NCI-H2196 (cell line): ENCODE results near the gene FOXK2.
"Not testable (repeated sequence)": the region's sequence is repeated elsewhere in the genome, so short reads cannot be mapped to it uniquely, and the experiment has no call there.

Experiments
- DNase-seq: peaks from one replicate; lab custom pipeline; 2025; ENCODE audit not compliant: unreplicated experiment; lab: John Stamatoyannopoulos, UW

Gene FOXK2

DNA sequence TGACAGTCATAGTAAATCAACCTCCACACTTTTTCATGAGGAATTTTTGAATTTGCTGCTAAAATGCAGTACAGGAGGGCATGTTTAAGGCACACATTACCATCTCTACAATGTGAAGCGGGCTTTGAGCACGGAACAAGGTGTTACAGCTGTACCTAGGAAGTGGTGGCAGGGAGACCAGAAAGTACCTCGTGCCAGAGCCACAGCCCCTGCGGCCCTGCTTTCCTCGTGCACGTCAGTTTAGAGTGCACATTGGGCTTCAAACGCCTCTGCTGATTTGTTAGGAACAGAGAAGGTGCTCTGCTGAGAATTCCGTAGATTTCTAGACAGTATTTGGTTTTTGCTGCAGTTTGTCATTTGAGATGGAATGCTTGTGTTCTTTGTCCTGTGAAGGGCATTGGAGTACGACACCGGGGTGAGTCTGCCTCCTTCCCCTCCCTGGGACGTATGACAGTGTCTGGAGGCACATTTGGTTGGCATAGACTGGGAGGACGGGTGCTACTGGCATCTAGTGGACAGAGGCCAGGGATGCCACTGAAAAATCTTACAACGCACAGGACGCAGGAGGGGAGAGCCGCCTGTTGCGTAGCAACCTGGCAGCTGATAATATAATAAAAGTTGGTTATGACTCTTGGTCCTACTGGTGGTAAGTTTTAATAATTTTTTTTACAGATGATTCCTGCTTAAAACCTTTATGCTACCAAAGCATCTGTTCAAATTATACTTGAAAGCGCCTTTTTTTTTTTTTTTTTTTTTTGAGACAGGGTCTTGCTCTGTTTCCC is 9.1 kb downstream of the FOXK2 start:
- DNase-seq, result peak; percentile 94

DNA sequence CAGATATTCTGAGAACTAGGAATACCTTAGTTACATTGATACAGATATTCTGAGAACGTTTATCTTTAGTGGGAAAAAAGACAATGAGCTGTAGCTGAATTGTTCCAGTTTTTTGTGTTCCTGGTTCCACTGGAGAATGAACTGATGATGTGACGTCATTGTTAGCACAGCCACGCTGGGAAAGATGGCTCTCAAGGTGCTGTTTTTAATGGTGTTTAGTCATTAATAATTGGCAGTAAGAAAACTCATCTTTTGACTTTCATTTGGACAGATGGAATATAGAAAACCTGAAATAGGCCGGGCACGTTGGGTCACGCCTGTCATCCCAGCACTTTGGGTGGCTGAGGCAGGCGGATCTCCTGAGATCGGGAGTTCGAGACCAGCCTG is 10.4 kb downstream of the FOXK2 start:
- DNase-seq, result no peak

DNA sequence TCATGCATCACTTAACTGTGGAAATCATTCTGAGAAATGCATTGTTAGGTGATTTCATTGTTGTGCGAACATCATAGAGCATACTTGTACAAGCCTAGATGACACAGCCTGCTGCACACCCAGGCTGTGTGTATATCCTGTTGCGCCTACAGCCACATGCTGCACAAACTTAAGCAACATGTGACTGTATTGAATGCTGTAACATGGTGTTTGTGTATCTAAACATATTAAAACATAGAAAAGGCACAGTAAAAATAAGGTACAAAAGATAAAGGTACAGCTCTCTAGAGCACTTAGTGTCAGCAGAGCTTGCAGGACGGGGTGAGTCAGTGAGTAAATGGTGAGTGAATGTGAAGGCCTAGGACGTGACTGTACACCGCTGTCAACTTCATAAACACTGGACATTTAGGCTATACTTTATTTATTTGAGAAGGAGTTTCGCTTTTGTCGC is 11.9 kb downstream of the FOXK2 start:
- DNase-seq, result no peak

DNA sequence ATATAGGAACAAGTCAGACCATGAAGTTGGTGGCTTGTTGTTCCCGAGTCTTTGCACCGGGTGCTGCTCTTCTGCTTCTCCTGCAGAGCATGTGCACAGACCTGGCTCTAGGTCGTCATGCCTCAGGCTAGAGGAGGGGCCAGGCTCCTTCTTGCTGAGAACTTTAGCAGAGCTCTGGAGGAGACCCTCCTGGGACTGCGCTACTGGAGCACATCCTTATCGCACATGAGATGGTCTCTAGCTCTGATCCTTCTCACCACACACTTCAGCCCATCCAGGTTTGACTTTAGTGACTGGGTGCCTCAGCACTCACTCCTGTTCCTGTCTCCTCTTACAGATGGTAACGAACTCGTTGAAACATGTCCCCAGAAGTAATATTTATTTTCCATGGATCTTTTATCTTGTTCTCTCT is 14.9 kb downstream of the FOXK2 start:
- DNase-seq, result no peak

DNA sequence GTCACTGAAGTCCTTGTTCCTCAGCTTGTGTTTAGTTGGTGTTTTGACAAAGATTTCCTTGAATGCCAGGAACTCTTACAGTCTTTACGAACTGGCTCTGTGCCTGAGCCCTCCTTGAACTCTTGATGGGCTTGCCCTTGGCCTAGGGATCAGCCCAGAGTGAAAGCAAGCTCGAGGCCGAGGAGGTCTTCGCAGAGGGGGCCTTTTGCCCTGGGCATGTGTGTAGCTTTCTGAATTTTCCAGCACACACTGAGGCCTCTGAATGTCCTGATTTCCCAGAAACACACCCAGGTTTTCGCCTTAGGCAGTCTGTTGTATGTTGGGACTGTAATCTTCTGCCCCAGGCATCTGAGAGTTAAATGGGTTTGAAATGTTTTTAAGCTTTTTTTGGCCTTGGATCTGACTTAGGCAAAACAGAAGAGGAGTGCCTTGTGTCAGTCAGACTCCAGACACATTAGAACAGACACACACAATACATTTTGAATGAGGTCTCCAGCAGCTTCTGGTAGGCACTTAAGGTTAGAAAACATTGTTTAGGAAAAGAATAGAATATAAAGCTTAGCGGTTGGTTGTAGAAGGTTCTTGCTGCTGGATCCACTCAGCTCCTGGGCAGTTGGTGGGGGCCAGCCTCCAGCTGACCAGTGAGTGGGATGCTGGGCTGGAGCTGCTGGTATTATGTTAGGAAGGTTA is 17.1 kb downstream of the FOXK2 start:
- DNase-seq, result peak; percentile 33

DNA sequence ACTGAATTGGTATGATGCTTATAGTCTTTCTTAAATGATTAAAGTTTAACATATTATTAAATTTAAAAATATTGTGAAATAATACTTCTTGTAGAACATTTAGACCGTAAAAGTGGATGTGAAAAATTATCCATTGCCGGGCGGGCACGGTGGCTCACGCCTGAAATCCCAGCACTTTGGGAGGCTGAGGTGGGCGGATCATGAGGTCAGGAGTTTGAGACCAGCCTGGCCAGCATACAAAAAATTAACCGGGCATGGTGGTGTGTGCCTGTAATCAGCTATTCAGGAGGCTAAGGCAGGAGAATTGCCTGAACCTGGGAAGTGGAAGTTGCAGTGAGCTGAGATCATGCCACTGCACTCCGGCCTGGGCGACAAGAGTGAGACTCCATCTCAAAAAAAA is 17.7 kb downstream of the FOXK2 start:
- DNase-seq, result not testable (repeated sequence)

DNA sequence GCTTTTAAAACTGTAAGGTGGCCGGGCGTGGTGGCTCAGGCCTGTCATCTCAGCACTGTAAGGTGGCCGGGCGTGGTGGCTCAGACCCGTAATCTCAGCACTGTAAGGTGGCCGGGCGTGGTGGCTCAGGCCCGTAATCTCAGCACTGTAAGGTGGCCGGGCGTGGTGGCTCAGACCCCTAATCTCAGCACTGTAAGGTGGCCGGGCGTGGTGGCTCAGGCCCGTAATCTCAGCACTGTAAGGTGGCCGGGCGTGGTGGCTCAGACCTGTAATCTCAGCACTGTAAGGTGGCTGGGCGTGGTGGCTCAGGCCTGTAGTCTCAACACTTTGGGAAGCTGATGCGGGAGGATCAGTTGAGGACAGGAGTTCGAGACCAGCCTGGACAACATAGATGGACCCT is 19.5 kb downstream of the FOXK2 start:
- DNase-seq, result not testable (repeated sequence)

DNA sequence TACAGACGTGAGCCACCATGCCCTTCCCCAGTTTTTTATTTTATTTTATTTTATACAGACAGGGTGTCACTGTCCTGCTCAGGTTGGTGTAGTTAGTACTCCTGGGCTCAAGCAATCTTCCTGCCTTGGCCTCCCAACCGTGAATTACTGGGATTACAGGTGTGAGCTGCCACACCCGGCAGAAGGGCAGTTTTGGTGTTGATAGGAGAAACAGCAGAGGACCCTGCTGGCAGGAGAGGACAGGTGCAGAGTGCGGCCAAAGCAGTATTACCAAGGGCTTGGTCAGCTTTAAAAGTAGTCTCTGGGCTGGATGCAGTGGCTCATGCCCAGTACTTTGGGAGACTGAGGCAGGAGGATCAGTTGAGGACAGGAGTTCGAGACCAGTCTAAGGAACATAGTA is 22.9 kb downstream of the FOXK2 start:
- no peak for DNase-seq

DNA sequence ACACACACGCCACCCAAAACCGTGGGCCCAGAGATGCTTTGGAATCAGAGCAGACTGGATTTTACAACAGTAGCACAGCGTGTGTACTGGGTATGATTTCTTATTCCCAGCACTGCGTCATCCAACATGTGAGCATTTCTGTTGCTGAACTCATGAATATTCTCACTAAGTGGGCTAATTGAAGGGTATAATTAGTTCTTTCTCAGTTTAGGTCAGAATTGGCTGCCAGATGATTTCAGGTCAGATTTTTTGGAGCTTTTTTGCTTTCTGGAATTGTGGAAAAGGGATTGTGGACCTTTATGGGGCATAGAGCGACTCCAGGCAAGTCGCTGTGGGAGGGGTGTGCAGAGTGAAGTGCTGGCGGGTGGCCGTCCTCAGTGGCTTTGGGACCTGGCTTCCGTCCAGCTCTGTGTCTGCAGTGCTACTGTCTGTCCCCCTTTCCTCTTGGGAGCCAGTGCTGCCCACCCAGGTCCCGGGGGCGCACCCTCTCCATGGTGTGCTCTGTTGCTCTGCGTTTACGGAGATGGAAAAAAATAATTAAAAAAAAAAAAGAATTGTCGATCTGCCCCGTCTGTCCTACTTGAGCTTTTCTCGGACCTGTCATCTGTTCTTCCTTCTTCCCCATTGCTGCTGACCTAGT is 25.0 kb downstream of the FOXK2 start:
- DNase-seq, result no peak

DNA sequence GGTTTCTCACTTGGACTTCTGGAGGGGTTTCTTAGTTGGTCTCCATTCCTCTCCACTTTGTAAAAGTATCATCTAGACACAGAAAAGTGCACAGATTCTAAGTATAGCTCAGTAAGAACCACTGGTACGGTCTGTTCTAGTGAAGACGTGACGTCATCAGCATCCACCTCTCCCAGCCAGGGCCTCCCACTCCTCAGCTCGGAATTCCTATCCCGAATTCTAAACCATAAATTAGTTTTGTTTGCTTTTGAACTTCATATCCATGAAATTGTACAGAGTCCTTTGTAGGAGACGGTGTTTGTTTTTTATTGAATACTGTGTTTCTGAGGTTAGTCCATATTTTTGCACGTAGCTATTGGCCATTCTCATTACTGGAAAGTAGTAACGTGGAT is 25.5 kb downstream of the FOXK2 start:
- DNase-seq, result no peak

DNA sequence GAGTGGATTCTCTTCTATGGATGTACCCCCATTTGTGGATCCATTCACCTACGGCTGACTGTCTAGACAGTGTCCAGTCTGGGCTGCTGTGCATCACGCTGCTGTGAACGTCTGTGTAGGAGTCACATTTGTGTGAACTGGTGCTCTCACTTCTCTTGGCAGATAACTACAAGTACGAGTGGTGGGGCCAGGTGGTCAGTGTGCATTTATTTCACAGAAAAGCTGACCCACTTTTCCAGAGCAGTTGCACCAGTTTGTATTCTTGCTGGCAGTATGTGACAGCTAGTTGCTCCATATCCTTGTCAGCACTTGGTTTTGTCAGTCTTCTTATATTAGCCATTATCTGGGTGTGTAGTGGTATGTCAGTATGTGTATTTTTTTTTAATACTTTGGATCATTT is 28.4 kb downstream of the FOXK2 start:
- no peak for DNase-seq

DNA sequence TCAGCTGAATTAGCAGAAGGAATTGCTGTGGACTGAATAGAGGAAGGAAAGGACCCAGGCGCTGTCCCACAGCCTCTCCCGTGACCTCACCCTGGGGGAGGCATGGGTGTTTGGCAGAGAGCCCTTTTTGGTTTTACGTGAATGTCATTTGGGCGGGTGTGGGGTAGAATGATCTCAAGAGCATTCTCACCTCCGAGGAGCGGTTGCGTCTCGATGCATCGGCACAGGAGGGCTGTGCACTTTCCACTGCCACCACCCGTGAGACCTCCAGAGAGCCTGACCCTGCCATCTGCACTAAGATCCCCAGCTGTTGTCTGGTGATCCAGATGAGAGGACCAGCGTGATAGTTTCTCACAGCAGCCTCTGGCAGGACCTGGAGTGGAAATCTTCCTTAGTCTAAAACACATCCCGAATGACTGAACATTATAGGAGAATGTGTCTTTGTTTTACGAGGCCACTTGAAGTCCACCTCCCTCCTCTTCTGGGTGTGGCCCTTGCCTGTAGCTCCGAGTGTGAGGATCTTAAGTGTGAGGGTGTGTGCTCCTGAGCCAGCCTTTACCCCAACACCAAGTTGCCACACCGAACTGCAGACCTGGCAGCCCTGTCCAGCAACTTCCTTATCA is 29.3 kb downstream of the FOXK2 start:
- DNase-seq, result no peak

DNA sequence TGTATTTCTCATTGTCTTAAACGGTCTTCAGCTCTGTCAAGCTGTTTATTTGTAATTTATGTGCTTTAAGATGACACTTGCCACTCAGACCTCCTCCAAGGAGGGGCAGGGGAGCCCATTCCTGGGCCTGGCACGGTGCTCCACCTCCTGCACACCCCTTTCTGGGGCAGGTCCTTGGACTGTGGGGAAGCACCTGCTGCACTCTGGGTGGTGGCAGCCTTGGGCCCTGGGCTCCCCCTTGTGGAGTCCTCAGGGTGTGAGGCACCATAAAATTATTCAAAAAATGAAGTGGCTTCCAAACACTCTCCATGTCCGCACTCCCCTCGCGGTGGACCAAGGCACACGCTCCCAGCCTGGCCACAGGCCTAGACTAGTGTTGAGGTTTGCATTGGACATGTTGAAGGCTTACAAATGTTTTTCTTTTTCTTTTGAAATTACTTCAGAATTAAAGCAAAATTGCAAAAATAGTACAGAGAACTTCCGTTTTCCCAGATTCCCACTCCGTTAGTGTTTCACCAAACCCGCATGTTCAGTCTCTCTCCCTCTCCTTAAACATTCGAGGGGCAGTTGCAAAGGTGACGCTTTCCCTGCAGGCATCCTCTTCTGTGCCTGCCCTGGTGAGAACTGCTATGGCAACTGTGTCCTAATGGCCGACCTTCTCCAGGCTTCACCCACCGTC is 32.4 kb downstream of the FOXK2 start:
- peak; percentile 85 for DNase-seq

DNA sequence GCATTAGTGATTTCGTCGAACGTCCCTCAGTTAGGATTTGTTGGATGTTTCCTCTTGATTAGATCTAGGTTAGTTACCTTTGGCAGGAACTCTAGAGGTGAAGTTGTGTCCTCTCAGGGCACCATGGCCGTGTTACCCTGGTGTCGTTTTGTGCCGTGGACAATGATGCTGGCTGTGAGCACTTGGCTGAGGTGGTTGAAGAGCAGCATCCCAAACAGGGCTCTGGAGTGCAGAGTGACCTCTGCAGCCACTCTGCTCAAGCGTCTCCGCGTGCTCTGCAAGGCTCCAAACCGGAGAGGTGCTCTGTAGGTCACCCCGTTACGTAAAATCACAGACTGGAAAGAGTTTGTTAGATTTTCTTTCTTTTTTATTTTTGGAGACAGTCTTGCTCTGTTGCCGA is 33.0 kb downstream of the FOXK2 start:
- DNase-seq, result no peak

DNA sequence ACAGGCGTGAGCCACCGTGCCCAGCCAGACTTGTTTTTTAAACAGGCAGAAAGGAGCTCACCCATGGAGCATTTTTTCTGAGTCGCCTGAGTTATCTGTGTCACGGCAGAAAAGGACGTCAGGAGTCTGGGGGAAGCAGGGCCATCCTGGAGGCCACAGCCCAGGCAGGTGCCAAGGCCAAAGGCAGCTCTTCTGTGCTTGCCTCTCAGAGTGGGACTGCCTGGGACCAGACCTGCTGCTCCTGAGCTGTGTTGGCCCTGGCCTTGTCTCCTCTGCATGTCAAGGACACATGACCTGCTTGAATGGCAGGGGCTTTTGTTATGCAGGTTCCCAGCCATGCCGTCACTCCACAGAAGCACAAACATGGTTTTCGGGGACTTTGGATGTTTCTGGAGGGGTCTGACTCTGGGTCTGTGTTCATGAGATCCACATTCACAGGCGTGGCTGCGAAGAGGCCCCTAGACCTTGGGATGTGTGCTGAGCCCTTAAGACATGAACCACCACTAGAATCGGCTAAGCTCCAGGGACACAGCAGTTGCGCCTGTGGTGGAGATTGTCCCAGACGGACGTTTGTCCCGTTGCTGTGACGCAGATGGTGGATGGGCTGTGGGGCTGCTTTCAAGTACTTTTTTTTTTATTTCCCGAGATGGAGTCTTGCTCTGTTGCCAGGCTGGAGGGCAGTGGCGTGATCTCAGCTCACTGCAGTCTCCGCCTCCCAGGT is 33.8 kb downstream of the FOXK2 start:
- no peak for DNase-seq

DNA sequence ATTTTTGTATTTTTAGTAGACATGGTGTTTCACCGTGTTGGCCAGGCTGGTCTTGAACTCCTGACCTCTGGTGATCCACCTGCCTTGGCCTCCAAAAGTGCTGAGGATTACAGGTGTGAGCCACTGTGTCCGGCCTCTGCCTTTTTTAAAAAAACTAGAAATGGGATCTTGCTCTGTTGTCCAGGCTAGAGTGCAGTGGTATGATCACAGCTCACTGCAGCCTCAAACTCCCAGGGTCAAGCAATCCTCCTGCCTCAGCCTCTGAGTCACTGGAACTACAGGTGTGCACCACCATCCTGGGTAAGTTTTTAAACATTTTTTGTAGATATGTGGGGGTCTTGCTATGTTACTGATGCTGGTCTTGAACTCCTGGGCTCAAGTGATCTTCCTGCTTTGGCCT is 38.0 kb downstream of the FOXK2 start:
- DNase-seq, result not testable (repeated sequence)

DNA sequence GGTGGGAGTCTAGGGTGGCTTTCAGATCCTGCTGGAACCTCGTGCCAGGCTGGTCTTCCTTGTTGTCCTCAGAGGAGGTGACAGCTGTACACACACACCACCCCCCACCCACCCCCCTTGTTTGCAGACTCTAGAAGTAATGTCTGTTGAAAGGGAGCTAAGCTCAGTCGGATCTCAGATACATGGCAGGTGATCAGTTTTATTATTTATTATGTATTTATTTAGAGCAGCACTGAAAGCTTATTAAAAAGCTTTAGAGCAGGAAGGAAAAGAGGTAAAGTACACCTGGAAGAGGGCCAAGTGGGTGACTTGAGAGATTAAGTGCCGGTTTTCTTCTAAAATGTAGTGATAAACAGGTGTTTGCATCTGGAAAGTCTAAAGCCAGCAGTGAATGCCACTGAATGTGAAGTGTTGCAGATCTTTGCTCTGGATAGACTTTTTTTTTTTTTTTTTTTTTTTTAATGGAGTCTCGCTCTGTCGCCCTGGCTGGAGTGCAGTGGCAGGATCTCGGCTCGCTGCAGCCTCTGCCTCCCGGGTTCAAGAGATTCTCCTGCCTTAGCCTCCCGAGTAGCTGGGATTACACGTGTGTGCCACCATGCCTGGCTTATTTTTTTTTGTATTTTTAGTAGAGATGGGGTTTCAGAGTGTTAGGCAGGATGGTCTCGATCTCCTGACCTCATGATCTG is 40.2 kb downstream of the FOXK2 start:
- DNase-seq, result peak; percentile 92

DNA sequence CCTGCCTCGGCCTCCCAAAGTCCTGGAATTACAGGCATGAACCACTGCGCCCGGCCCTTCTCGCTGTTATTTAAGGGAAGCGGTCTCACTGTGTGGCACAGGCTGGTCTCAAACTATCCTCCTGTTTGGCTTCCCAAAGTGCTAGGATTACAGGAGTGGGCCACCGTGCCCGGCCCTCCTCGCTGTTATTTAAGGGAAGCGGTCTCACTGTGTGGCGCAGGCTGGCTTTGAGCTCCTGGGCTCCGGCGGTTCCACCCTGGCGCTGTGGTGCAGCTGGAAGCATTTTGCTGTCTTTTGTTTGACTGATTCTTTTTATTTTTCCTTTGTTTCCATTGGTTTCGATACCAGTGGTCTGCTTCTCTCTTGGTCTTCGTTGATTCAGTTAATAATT is 40.7 kb downstream of the FOXK2 start:
- no peak for DNase-seq

DNA sequence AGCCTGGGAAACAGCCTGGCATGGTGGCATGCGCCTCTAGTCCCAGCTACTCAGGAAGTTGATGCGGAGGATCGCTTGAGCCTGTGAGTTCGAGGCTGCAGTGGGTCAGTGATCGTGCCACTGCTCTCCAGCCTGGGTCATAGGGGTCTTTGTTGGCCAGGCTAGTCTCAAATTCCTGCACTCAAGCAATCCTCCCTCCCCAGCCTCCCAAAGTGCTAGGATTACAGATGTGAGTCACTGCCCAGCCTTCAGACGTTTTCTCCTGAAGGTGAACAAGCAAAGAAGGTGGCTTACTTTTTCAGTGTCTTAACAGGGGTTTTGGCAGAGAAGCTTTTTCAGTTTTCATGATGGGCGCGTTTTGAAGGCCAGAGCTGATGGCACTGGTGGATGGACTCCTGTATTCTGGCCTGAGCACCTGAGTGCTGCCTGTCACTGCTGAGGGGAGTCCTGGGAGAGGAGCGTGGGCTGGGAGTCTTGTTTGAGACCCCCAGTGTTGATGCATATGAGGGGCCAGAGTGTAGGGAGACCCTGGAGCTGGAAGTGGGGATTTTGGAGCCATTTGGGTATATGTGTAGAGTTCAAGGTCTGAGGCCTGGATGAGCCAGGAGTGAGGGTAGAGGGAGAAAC is 41.4 kb downstream of the FOXK2 start:
- DNase-seq, result no peak
